Liver (tissue), 3 donors: ENCODE results near the gene MOXD1.

ENCODE experiments used
- EGR1 ChIP-seq, 2 donors: IDR thresholded peaks; 2 replicates each; pipeline ENCODE4 v1.6.1; 2016 to 2018; ENCODE audit warnings: antibody characterized with exemption in 2 of 2, low read depth in 2 of 2
- GABPA ChIP-seq, 2 donors: IDR thresholded peaks in 1 of 2; conservative IDR thresholded peaks in 1 of 2; 2 replicates each; pipeline ENCODE4 v1.6.1; 2016; ENCODE audit warnings: antibody characterized with exemption in 2 of 2, mild to moderate bottlenecking in 1 of 2, moderate library complexity in 1 of 2
- SP1 ChIP-seq: IDR thresholded peaks from 2 replicates; pipeline ENCODE4 v1.6.1; 2018; ENCODE audit warnings: antibody characterized with exemption, mild to moderate bottlenecking
- TF ChIP-seq, protein P1 (sequence below): fragments of 150-350 bp; IDR thresholded peaks from 2 replicates; pipeline ENCODE4 v1.5.1; 2017; ENCODE audit warnings: improper control_type of control experiment, low read depth, low read length; ENCODE audit not compliant: missing input control
- TF ChIP-seq, protein P2 (sequence below): IDR thresholded peaks from 2 replicates; pipeline ENCODE4 v1.6.1; 2016; ENCODE audit warnings: antibody characterized with exemption, mild to moderate bottlenecking
- TF ChIP-seq, protein P3 (sequence below): IDR thresholded peaks from 2 replicates; pipeline ENCODE4 v1.6.1; 2016; ENCODE audit warnings: antibody characterized with exemption
- donor health status: healthy.
- donor health status: healthy.

DNA sequence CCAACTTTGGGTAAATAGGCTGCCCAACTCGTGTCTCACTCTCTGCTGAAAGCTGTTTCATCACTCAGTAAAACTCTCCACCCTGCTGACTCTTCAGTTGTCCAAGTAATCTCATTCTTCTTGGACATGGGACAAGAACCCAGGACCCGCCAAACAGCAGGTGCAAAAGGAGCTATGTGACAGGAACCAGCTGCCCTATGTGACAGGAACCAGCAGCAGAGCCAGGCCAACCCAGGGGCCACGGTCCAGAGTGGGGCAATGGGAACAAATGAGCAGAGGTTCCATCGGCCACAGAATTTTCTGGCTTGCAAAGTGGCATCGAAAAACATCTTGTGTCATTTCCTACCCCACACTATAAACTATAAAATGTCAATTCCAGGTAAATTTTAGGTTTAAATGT lies 56.5 kb downstream of the MOXD1 start:
- TF ChIP-seq, protein P1, sequence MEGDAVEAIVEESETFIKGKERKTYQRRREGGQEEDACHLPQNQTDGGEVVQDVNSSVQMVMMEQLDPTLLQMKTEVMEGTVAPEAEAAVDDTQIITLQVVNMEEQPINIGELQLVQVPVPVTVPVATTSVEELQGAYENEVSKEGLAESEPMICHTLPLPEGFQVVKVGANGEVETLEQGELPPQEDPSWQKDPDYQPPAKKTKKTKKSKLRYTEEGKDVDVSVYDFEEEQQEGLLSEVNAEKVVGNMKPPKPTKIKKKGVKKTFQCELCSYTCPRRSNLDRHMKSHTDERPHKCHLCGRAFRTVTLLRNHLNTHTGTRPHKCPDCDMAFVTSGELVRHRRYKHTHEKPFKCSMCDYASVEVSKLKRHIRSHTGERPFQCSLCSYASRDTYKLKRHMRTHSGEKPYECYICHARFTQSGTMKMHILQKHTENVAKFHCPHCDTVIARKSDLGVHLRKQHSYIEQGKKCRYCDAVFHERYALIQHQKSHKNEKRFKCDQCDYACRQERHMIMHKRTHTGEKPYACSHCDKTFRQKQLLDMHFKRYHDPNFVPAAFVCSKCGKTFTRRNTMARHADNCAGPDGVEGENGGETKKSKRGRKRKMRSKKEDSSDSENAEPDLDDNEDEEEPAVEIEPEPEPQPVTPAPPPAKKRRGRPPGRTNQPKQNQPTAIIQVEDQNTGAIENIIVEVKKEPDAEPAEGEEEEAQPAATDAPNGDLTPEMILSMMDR, result no peak
- TF ChIP-seq, protein P2, sequence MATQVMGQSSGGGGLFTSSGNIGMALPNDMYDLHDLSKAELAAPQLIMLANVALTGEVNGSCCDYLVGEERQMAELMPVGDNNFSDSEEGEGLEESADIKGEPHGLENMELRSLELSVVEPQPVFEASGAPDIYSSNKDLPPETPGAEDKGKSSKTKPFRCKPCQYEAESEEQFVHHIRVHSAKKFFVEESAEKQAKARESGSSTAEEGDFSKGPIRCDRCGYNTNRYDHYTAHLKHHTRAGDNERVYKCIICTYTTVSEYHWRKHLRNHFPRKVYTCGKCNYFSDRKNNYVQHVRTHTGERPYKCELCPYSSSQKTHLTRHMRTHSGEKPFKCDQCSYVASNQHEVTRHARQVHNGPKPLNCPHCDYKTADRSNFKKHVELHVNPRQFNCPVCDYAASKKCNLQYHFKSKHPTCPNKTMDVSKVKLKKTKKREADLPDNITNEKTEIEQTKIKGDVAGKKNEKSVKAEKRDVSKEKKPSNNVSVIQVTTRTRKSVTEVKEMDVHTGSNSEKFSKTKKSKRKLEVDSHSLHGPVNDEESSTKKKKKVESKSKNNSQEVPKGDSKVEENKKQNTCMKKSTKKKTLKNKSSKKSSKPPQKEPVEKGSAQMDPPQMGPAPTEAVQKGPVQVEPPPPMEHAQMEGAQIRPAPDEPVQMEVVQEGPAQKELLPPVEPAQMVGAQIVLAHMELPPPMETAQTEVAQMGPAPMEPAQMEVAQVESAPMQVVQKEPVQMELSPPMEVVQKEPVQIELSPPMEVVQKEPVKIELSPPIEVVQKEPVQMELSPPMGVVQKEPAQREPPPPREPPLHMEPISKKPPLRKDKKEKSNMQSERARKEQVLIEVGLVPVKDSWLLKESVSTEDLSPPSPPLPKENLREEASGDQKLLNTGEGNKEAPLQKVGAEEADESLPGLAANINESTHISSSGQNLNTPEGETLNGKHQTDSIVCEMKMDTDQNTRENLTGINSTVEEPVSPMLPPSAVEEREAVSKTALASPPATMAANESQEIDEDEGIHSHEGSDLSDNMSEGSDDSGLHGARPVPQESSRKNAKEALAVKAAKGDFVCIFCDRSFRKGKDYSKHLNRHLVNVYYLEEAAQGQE, result no peak
- TF ChIP-seq SP1 (no peak), GABPA (IDR thresholded peaks at IDR 0.05 in 1 of 2, conservative IDR thresholded peaks at IDR 0.05 in 1 of 2) (no peak), EGR1 (IDR thresholded peaks at IDR 0.05; ENCODE audit: low read depth in 2 of 2) (no peak)
- TF ChIP-seq, protein P3, sequence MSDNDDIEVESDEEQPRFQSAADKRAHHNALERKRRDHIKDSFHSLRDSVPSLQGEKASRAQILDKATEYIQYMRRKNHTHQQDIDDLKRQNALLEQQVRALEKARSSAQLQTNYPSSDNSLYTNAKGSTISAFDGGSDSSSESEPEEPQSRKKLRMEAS, result no peak
